Activated CD8-positive, alpha-beta memory T cell treated with anti-CD3 and anti-CD28 coated beads for 24 hours (primary cell): ENCODE results near the gene ABCD1.
A peak's percentile ranks its signal among the peaks of the same experiment; 100 is the strongest.

Experiments used
- DNase-seq: peaks from one replicate; pipeline ENCODE4 v3.0.0-alpha.2; 2020

ABCD1 gene

GRCh38 chrX:153763989-153764755 lies 39.5 kb downstream of the ABCD1 start, which contains the start of gene PLXNB3:
Gene PLXNB3 (plus strand): TSS chrX:153764249. CDS start chrX:153765536, 1,287 bp downstream.
- peak; percentile 92 for DNase-seq

GRCh38 chrX:153764786-153765137 lies 40.1 kb downstream of the ABCD1 start:
- DNase-seq, result no peak

GRCh38 chrX:153765138-153766079 lies 40.8 kb downstream of the ABCD1 start:
- no peak for DNase-seq

GRCh38 chrX:153766098-153766817 lies 41.6 kb downstream of the ABCD1 start:
- DNase-seq, result no peak

- no peak for DNase-seq
Measured at GRCh38 chrX:153766871-153767673, 42.4 kb downstream of the ABCD1 start.

GRCh38 chrX:153767674-153768055 lies 43.0 kb downstream of the ABCD1 start:
- DNase-seq, result no peak

- no peak for DNase-seq
Measured at GRCh38 chrX:153768311-153769157, 43.9 kb downstream of the ABCD1 start.

GRCh38 chrX:153769158-153769864 lies 44.7 kb downstream of the ABCD1 start:
- DNase-seq, result no peak

GRCh38 chrX:153769865-153770600 lies 45.4 kb downstream of the ABCD1 start:
- DNase-seq, result no peak

GRCh38 chrX:153770601-153771414 lies 46.2 kb downstream of the ABCD1 start:
- DNase-seq, result no peak

GRCh38 chrX:153771415-153772315 lies 47.0 kb downstream of the ABCD1 start:
- DNase-seq, result no peak

- no peak for DNase-seq
Measured at GRCh38 chrX:153772316-153773217, 47.9 kb downstream of the ABCD1 start.

GRCh38 chrX:153773218-153773611 lies 48.6 kb downstream of the ABCD1 start:
- no peak for DNase-seq

GRCh38 chrX:153773741-153774575 lies 49.3 kb downstream of the ABCD1 start:
- no peak for DNase-seq

- no peak for DNase-seq
Measured at GRCh38 chrX:153774576-153775292, 50.1 kb downstream of the ABCD1 start.
